HG03575 (cell line): ENCODE measurements around the gene STK32C.
"Not testable (repeated sequence)": the region's sequence is repeated elsewhere in the genome, so short reads cannot be mapped to it uniquely, and the experiment has no call there.

ENCODE experiments used
- ATAC-seq: cut with Tn5 transposase; IDR thresholded peaks from one replicate; pipeline ENCODE4 v1.9.1; 2021; ENCODE audit not compliant: unreplicated experiment, insufficient number of reproducible peaks, low FRiP score; ENCODE audit errors: extremely low read depth

Gene STK32C

DNA sequence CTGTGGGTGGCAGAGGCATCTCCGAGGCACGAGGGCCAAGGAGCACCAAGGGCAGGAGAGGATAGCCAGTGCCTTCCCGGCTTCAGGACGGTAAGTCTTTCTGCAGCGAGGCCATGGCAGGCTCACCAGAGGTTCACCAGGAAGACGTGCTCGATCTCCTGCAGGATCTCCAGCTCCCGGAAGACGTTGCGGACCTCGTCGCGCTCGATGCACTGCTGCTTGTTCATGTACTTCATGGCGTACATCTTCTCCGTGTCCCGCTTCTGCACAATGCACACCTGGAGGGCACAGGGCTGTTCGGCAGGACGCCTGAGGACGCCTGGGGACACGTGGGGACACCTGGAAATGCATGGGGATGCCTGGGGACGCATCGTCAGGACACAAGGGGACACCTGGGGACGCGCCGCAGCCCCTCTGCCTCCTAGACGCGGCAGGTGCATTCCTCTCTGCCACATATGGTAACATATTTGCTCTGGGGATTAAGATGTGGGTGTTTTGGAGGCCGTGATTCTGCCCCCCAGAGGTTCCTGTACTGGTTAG is 79.8 kb downstream of the STK32C start:
- ATAC-seq = no peak

DNA sequence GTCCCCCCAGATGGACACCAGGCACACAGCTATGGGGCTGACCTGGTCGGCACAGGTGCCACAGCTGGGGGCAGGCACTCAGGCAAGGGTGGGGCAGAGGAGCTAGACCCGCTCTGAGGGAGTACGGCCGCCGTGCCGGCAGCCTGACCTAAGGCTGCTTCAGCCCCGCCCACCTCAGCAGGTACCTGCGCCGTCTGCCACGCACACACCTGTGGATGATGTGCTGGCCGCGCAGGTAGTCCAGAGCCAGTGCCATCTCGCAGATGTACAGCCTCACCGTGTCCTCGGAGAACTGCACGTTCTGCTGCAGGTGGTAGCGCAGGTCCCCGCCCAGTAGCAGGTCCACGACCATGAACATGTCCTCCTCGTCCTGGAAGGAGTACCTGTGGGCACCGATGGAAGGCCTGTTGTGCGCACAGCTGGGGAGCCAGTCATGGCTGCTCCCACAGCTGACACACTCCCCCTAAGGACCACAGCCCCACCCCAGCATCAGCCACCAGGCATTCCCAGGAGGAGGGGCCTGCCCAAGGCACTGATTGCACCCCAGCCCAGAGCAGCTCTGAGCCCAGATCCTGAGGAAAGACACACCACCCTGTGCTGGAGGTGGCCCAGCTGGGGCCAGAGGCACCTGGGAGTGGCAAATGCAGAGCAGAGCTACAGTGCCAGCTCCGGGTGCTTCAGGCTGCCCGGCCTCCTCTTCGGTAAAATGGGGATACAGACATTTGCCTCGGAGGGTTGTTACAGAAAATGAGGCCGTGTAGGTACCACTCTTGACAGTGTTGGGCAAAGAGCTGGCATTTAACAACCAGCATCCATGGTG is 81.0 kb downstream of the STK32C start:
- ATAC-seq = no peak

DNA sequence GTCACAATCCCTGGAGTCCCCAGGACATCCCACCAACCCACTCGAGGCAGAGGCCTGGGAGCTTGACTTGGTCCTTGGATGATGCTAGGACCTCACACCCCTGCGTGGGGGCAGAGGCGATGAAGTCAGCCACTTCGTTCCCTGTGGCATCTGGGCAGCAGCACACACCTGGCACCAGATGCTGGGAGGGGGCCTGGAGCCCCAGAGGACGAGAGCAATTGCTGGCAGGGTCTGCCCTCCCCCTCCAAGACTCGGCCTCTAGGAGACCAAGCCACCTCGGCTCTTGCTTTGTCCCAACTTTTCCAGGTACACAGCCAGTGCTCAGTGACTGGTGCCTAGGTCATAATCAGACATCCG is 81.9 kb downstream of the STK32C start:
- ATAC-seq = no peak

DNA sequence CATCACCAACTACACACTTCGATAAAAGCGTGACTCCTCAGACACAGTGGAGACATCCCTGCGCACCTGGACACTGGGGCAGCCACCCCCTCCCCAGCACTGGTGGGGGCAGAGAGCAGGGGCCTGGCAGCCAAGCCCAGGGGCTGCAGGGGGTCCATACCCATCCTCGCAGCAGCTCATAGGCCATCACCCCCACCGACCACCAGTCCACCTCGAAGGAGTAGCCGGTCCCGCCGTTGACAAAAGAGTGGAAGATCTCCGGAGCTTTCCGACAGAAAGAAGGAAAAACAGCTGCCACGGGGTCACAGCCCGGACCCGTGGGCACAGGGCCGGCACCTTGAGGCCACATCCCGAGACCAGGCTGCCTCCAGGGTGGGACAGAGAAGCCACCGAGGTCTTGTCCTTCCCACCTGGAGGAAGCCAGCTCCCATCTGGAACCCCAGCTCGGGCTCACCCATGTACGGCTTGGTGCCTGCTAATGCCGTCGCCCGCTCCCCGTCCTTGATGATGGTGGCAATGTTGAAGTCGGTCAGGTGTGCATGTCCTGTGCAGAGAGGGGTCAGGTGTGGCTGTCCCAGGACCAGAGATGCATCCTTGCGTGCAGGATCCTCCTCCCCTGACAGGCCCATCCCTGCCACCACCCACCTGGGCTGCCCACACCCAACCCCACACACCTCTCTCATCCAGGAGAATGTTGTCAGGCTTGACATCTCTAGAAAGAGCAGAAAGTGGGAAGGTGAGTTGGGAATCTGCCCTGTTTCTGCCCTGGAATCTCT is 82.5 kb downstream of the STK32C start:
- no peak for ATAC-seq

DNA sequence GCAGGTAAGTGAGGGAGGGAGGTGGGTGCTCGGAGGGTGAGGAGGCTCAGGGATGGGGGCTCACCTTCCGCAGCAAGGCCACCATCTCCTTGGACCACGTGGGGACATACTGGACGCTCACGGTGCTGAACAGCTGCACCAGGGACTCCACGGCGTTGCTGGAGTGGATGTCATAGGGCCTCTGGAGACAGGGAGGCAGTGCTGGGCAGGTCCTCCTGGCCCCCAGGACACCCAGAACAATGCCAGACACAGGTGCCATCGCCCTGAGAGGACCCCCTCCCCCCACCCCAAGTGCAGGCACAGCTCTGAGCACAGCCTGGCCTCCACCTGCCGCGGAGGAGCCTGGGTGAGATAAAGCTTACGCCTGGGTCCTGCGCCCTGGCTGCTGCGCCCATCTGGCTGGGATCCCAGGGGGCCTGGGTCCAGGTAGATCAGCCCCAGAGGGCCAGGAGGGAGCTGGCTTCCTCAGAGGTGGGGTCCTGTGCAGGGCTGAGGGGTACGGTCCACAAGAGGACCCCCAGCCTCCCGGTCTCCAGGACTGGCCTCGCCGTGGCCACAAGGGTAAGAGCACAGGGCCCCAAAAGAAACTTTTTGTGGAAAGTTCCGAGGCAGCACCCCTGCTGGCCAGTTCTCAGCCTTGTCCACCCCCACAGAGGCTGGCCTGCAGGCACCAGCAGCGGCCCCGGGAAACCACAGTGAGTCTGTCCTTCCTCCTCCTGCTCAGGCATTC is 83.2 kb downstream of the STK32C start:
- no peak for ATAC-seq

DNA sequence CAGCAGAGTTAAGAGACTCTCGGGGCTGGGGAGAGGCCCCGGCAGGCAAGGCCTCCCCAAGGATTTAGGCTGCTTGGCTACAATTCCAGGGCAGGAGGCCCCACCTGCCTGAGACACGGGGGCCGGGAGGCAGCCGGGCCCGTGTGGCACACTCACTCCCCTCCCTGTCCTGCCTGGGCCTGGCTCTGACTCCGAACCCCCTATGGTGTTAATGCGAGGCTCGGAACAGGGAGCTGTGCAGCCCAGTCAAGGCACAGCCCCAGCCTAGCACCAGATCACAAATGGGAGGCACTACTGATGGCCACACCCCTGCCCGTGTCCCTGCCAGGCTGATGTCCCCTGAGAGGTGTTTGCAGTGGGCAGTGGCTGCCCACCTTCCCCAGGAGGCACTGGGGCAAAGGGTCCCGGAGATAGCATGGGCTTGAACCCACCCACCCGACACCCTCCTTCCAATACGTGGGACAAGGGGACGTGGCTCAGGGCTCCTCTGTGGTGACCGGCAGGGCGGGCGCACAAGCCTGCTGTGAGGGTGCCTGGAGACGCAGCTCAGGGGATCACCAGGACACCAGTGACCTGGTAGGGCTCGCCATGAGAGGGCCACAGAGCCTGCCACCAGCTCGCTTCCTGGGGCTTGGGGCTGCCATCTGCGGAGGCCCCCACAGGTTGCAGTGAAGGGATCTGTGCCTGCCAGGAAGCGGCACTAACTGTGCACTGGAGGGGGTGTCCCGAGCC is 84.0 kb downstream of the STK32C start:
- ATAC-seq = no peak

DNA sequence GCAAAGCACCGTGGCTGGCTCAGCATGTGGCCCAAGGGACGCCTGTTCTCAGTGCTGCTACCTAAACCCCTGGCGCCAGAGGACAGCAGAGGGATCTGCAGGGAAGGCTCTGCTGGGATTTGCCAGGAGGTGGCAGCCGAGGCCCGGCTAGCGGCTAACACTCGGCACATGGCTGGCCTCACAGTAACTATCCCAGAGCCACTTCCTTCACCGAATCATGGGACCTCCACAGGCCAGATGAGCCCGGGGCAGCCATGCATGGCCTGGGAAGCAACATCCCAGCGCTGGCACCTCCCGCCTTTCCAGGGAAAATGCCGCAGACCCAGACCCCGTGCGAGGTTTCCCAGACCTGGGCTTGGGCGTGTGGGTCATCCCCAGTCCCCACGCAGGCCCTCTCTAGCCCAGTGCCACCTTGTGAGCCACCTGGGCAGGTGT is 84.6 kb downstream of the STK32C start:
- ATAC-seq = no peak

DNA sequence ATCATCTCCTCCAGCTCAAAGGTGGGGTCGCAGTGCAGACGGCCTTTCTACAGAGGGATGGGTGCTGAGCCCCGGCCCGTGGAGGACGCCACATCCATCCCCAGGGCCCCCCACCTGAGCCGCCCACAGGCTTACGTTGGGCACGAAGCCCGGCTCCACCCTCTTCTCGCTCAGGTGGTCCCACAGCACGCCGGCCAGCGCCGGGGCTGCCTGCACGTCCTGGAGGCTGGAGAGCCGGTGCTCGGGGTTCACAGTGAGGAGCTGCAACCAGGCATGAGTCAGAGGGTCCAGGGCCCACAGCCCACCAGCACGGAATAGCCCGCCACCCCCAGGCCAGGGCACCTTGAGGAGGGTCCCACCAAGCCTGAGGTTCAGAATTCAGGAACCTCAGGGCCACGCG is 85.0 kb downstream of the STK32C start:
- ATAC-seq = no peak

DNA sequence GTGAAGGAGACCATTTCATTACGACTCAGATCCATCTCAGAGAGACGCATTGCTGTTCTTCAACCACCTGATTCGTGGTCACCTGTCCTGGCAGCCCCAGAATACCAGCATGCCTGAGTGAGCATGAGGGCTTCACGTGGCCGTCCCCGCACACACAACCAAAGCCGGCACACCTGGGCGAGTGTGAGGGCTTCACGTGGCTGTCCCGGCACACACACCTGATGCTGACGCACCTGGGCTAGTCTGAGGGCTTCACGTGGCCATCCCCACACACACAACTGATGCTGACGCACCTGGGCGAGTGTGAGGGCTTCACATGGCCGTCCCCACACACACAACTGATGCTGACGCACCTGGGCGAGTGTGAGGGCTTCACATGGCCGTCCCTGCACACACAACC is 86.8 kb downstream of the STK32C start:
- ATAC-seq = not testable (repeated sequence)

DNA sequence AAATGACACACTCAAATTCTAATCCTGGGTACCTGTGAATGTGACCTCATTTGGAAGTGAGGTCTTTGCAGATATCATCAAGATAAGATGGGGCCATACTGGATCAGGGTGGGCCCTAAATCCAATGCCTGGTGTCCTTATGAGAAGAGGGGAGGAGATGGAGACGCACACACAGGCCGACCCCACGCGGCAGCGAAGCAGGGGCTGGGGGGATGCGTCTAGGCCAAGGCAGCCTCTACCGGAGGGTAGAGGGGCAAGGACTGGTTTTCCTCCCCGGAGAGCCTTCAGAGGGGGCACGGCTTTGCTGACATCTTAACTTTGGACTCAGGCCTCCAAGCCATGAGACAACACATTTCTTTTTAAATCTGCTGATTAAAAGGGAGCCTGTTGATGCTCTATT is 87.7 kb downstream of the STK32C start:
- ATAC-seq = no peak

DNA sequence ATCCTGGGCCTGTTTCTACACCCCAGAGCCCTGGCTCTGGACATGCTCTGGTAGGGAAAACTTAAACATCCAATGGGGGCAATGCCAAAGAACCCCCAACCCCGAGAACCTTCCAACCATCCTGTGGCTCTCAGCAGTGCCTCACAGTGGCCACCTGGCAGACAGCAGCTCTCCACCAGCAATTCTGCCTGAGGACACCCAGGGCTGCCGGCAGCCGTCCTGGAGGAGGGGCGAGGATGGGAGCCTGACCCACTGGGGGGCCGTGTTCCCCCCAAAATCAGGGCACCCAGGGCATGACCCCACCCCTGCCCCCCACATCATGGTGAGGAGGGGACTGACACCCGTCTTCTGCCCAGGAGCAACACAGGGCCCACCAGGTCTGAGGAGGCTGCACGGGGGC is 88.3 kb downstream of the STK32C start:
- no peak for ATAC-seq

DNA sequence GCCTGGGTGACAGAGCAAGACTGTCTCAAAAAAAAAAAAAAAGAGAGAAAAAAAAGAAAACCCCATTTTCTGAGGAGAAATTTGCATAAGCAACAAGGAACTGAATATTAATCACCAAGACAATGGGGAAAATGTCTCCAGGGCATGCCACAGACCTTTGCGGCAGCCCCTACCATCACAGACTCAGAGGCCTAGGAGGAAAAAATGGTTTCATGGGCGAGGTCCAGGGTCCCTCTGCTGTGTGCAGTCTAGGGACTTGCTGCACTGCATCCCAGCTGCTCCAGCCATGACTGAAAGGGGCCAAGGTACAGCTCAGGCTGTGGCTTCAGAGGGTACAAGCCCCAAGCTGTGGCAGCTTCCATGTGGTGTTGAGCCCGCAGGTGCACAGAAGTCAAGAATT is 91.3 kb downstream of the STK32C start:
- not testable (repeated sequence) for ATAC-seq

DNA sequence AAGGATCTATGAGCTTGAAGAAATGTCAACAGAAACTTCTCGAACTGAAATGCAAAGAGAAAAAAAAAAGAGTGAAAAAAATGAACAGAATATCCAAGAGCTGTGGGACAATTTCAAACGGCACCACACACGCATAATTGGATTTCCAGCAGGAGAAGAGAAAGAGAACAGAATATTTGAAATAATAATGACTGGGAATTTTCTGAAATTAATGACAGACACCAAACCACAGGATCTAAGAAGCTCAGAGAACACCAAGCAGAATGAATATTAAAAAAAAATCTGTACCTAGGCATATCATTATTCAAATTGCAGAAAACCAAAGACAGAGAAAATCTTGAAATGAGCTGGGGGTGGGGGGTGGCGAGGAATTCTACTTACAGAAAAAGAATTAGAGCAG is 93.8 kb downstream of the STK32C start:
- no peak for ATAC-seq

DNA sequence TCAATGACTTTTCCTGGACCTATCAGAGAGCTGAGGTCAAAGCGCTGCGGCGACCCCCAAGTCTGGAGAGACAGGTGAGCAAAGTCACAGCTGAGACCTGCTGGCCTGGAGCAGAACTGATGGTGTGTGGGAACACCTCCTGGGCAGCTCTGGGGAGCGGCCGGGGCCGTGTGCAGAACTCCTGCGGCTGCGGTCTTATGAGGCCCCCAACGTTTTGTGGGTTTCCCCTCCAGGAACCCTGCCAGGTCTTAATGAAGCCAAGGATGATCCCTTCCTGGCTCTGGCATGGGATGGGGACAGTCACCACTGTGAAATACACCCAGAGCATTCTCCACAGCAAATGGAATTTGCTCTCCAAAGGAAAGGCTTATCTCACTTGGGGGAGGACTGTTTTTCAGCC is 94.9 kb downstream of the STK32C start:
- no peak for ATAC-seq

DNA sequence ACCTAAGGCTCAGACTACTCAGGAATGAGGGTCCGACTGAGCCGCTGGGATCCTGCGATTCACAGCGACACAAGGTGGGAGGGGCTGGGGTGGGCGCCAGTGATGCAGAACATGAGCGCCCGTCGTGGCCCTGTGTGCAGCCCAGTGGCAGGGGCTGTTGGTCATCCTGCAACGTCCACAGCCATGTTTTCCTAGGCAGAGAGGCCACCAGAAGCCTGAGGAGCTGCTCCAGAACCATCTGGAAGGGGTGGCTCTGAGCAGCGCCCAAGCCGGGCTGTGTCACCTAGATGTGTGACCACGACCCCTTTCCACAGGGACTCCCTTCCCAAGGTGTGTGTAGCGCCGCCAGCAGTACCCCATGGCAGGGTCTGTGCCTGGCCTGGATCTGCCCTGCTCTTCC is 96.5 kb downstream of the STK32C start:
- no peak for ATAC-seq

DNA sequence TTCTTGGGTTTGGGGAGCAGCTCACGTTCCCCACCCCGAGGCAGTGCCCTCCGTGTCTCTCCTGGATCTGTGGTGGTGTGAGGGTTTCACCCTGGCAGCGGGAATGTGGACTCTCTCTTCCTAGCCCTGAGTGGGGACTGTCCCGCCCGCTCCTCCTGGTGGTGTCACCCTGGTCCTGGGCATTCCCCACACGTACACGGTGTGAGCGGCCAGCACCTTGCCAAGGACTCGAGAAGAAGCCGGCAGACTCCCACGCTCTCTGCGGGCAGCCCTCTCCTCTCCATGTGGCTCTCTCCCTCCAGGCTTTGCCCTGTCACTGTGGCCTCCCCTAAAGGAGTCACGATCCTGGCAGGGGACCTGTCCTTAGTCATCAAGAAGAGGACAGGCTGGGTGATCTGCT is 97.0 kb downstream of the STK32C start:
- no peak for ATAC-seq

DNA sequence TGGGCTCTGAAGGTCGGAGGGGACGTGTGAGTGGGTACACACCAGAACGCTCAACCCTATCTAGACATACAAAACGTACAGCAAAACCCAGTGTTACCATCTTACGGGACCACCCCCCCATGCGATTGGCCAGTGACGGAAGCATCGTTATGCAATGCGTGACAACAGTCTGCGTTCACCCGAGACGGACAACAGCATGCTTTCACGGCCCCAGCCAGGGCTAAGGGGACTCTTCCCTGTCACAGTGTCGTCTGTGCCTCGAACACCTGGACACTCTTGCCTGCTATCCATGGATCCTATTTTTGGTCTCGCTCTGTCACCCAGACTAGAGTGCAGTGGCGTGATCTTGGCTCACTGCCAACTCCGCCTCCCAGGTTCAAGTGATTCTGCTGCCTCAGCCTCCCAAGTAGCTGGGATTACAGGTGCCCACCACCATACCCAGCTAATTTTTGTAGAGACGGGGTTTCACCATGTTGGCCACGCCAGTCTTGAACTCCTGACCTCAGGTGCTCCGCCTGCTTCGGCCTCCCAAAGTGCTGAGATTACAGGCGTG is 97.7 kb downstream of the STK32C start:
- ATAC-seq = no peak

DNA sequence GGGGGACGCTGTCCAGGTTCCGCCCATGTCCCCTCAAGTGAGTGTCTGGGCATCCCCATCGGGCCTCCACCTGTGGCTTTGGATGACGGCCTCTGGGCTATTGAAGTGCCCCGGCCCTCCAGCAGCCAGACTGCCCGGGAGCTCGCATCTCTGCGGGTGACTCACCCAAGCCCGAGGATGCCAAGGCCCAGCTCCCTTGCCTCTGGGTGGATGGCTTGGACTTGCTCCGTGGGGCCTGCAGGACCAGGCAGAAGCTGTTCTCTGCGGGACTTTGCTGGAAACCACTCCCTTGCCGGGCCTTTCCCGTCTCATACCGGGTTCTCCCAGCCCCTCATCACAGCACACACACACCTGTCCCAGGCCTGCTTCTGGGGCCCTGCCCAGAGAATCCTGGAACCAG is 98.6 kb downstream of the STK32C start:
- no peak for ATAC-seq
